Thoracic aorta (tissue), 2 donors: ENCODE results near the gene EGFLAM. TPM values are rescaled to one million over a fixed set of nuclear protein-coding genes. Genes with fewer than 3 reads are reported as not detected.

ENCODE experiments used
- ATAC-seq: fragments of 150-250 bp; one replicate; pipeline ENCODE4 v1.8.0; 2017; ENCODE audit warnings: low read depth; ENCODE audit not compliant: insufficient number of reproducible peaks, low FRiP score
- DNase-seq: peaks from one replicate; pipeline ENCODE4 v3.0.0-alpha.2; 2020; ENCODE audit warnings: low spot score
- H3K27ac ChIP-seq, 2 donors: fragments of 200-600 bp; sonication (generic); 1 replicate in 1 of 2; 2 replicates in 1 of 2; pipeline ENCODE4 v1.5.1; 2016; ENCODE audit warnings: mild to moderate bottlenecking in 2 of 2, moderate library complexity in 2 of 2
- H3K27me3 ChIP-seq: fragments of 200-600 bp; sonication (generic); replicated peaks from 2 replicates; pipeline ENCODE4 v1.6.0; 2016; ENCODE audit warnings: mild to moderate bottlenecking; ENCODE audit not compliant: insufficient read depth
- H3K36me3 ChIP-seq: fragments of 200-600 bp; sonication (generic); one replicate; pipeline ENCODE4 v1.5.1; 2016
- H3K4me1 ChIP-seq, 2 donors: fragments of 200-600 bp; sonication (generic); 1 replicate in 1 of 2; 2 replicates in 1 of 2; pipeline versions ENCODE4 v1.5.1 to v1.6.0; 2016; ENCODE audit warnings: low read depth in 2 of 2, mild to moderate bottlenecking in 1 of 2; ENCODE audit not compliant: control insufficient read depth in 1 of 2
- H3K4me3 ChIP-seq: fragments of 200-600 bp; sonication (generic); 2 replicates; pipeline ENCODE4 v1.5.1; 2016; ENCODE audit warnings: mild to moderate bottlenecking
- H3K9me3 ChIP-seq: fragments of 200-600 bp; sonication (generic); 2 replicates; pipeline ENCODE4 v1.5.1; 2016
- total RNA-seq, 2 donors: library from RNA; depleted of rRNA; stranded (reverse); fragments of >200 nt; gene quantifications; one replicate each; pipeline versions ENCODE4 v1.1.0 to v1.2.3, GENCODE V29; 2016
- TF ChIP-seq, protein P1 (sequence below): fragments of 200-600 bp; sonication (generic); IDR thresholded peaks from one replicate; pipeline ENCODE4 v1.5.1; 2019; ENCODE audit warnings: antibody characterized with exemption

Gene EGFLAM
- total RNA-seq, 2 donors from 2014 or later, result 10.7 to 23.4 TPM

DNA sequence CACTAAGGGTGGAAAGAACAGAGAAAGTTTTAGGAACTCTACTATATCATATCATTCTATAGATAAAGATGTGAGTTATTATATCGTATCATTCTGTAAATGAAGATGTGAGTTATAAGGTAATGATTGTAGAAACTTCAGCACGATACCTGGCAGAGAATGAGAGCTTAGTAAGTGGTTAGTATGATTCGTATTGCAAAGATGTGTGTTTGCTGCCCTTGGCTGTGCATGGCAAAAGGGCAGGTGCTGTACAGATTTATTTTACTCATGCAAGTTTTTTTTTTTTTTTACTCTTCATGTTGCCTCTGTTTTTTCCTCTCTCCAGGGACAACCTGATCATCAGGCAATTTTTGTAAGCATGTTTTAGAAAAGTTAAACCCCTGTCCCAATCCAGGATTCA, 83.3 kb downstream of the EGFLAM start:
- ATAC-seq, result no peak
- no peak for DNase-seq

DNA sequence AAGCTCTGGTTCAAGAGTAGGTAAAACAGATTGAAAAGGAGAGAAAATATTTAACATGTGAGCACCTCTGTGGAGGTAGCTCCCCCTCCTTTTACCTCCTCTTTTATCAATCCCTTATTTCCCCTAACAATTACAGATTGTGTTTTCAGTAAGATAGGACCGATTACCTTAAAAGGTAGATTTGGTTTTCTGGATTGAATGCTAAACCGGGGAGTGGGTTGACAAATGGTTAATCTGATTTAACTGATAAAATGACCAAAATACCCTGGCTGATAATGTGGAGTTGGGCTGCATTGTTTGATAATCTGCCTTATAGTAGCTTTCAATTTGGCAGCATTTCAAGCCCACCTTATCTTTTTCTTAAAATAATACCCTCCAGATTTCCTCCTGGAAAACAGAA, 83.9 kb downstream of the EGFLAM start:
- H3K36me3 ChIP-seq, result no peaks in the 10 kb centered on the region
- no peaks in the 10 kb centered on the region for H3K27me3 ChIP-seq
- ATAC-seq (no peak), DNase-seq (no peak)
- no peak overlapping the region for H3K27ac ChIP-seq
- TF ChIP-seq, protein P1, sequence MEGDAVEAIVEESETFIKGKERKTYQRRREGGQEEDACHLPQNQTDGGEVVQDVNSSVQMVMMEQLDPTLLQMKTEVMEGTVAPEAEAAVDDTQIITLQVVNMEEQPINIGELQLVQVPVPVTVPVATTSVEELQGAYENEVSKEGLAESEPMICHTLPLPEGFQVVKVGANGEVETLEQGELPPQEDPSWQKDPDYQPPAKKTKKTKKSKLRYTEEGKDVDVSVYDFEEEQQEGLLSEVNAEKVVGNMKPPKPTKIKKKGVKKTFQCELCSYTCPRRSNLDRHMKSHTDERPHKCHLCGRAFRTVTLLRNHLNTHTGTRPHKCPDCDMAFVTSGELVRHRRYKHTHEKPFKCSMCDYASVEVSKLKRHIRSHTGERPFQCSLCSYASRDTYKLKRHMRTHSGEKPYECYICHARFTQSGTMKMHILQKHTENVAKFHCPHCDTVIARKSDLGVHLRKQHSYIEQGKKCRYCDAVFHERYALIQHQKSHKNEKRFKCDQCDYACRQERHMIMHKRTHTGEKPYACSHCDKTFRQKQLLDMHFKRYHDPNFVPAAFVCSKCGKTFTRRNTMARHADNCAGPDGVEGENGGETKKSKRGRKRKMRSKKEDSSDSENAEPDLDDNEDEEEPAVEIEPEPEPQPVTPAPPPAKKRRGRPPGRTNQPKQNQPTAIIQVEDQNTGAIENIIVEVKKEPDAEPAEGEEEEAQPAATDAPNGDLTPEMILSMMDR, result no peak
- H3K4me1 ChIP-seq, result no peaks in the 10 kb centered on the region
- H3K4me3 ChIP-seq, result no peak overlapping the region
- no peaks in the 10 kb centered on the region for H3K9me3 ChIP-seq

More for the DNA sequence above, 83.3 kb downstream of the EGFLAM start:
- Histone ChIP-seq H3K9me3 (no peaks in the 10 kb centered on the region), H3K4me1 (no peaks in the 10 kb centered on the region), H3K36me3 (no peaks in the 10 kb centered on the region), H3K4me3 (no peak overlapping the region), H3K27ac (no peak overlapping the region), H3K27me3 (no peaks in the 10 kb centered on the region)
- TF ChIP-seq, protein P1, result no peak

DNA sequence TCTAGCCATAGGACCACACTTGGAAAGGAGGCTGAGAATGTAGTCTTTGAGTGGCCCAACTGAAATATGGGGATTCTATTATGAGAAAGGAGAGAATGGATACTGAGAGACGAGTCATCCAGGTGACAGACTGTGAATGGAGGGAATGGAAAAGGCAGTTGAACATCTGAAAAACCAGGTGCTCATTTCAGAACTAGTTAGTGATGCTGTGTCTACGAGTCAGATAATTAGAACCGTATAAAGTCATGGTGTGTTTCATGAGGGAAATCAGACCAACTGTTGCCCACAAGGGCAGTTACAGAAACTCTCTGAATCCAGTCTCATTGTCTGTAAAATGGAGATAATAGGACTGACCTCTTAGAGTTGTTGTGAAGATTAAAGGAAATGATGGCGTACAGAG, 86.5 kb downstream of the EGFLAM start:
- TF ChIP-seq, protein P1, result no peak
- H3K9me3 ChIP-seq, result no peaks in the 10 kb centered on the region
- H3K36me3 ChIP-seq, result no peaks in the 10 kb centered on the region
- ATAC-seq (no peak), DNase-seq (no peak)
- H3K4me1 ChIP-seq, result no peaks in the 10 kb centered on the region
- no peak overlapping the region for H3K4me3 ChIP-seq
- H3K27ac ChIP-seq, result no peak overlapping the region
- no peaks in the 10 kb centered on the region for H3K27me3 ChIP-seq

DNA sequence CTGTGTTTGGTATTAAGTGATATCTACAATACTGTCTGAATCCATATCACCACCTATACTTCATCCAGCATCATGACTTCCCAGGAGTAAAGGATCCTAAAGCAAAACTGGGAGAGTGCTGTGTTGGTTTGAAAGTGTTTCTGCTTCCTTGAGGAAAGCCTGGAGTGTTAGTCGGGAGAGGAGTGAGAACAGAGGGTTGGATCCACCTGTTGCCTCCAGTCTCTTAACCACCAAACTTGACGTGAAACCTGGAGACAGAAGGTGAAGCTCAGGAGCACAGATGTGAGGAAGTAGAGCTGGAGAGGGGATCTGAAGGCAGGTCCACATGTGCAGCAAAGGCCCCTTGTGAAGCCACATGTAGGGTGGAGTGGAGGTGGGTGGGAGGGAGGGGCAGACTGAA, 88.2 kb downstream of the EGFLAM start:
- no peaks in the 10 kb centered on the region for H3K36me3 ChIP-seq
- DNase-seq, result no peak
- H3K27ac ChIP-seq, result no peak overlapping the region
- TF ChIP-seq, protein P1, result no peak
- no peaks in the 10 kb centered on the region for H3K4me1 ChIP-seq
- no peaks in the 10 kb centered on the region for H3K9me3 ChIP-seq
- H3K4me3 ChIP-seq, result no peak overlapping the region
- ATAC-seq, result no peak
- H3K27me3 ChIP-seq, result no peaks in the 10 kb centered on the region

DNA sequence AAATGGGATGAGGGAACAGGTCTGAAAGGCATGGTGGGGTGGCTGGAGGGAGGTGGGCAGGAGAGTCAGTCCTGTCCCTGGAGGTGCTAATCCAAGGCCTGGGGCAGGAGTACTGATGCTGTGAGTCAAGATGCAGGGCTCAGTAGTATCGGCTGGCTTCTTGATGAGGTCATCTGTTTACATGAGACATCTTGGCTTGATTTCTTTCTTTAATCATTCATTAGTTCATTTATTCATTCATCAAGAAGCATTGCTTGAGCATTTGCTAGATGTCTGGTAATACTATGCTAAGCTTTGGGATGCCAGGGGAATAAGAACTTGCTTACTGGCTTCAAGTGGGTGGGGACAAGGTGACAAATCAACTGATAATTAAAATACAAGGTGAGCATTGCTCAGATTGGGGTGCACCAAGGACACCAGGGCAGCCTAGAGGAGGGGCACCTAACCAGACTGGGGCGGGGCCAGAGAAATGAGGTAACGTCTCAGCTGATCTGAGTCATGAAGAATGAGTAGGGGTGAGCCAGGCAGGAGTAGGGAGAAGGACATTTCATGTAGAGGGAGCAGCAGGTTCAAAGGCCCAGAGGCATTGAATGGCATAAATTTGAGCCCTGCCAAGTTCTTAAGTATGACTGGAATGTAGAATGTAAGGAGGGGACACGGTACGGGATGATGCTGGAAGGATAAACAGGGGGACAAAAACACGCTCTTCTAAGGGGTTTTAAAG, 88.8 kb downstream of the EGFLAM start:
- DNase-seq (no peak), ATAC-seq (no peak)
- Histone ChIP-seq H3K4me3 (no peak overlapping the region), H3K9me3 (no peaks in the 10 kb centered on the region), H3K27me3 (no peaks in the 10 kb centered on the region), H3K27ac (no peak overlapping the region), H3K36me3 (no peaks in the 10 kb centered on the region), H3K4me1 (no peaks in the 10 kb centered on the region)
- TF ChIP-seq, protein P1, result no peak
